ENCODE data around the gene GRIA3. TPM values are rescaled to one million over a fixed set of nuclear protein-coding genes. Genes with fewer than 3 reads are reported as not detected.

The GRIA3 gene
- total RNA-seq, 1 experiment from 2014 or later = 1.4 TPM

DNA sequence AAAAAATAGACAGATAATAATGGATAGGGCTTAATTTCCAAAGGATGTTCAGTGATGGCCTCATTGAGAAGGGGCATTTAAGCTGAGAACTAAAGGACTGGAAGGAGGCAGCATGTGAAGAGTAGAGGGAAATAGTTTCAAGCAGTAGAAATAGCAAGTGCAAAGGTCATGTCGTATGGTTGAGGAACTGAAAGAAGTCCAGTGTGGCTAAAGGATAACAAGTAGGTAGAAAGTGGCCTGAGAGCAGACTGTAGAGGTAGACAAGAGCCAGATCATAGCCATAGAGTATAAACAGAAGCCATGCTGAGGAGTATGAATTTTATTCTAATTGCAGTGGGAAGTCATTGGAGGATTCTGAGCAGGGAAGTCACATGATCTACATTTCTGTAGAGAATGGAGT lies 72.3 kb downstream of the GRIA3 start:
- Histone ChIP-seq H3K27me3 (ENCODE audit: insufficient read depth, low read length) (no peaks in the 10 kb centered on the region), H2BK20ac (ENCODE audit: low read depth, low read length, poor library complexity, severe bottlenecking) (no peak overlapping the region), H4K91ac (ENCODE audit: insufficient read length, low read depth, low read length) (no peak overlapping the region), H3K4ac (ENCODE audit: low read depth, low read length) (no peak overlapping the region), H3K4me2 (ENCODE audit: insufficient read depth, insufficient read length, low read length) (no peak overlapping the region), H2AK5ac (ENCODE audit: insufficient read length, low read length) (no peak overlapping the region), H2BK15ac (ENCODE audit: low read depth, low read length) (no peak overlapping the region), H3T11ph (ENCODE audit: low read length) (no peak overlapping the region), H4K5ac (ENCODE audit: insufficient read length, low read depth, low read length) (no peak overlapping the region), H3K18ac (ENCODE audit: insufficient read length, low read depth, low read length) (no peak overlapping the region), H2BK12ac (ENCODE audit: insufficient read length, low read depth, low read length) (no peak overlapping the region), H2BK120ac (ENCODE audit: low read depth, low read length, poor library complexity, severe bottlenecking) (no peak overlapping the region), H2AFZ (ENCODE audit: low read length) (no peak overlapping the region), H2BK5ac (ENCODE audit: insufficient read length, low read length) (no peak overlapping the region), H3K9ac (ENCODE audit: extremely low read depth, insufficient read length, low read length) (no peak overlapping the region), H3K56ac (ENCODE audit: insufficient read length, low read depth, low read length) (no peak overlapping the region), H3K27ac (ENCODE audit: insufficient read length, low read depth, low read length) (no peak overlapping the region), H4K8ac (replicated peaks; ENCODE audit: insufficient read length, low read depth, low read length) (no peak overlapping the region), H3K9me3 (ENCODE audit: control insufficient read depth, low read depth, low read length) (peaks cover 47% of the 10 kb centered on the region), H3K79me2 (ENCODE audit: insufficient read depth, low read length) (no peaks in the 10 kb centered on the region), H3K23me2 (ENCODE audit: insufficient read length, low read depth, low read length, poor library complexity, severe bottlenecking) (no peaks in the 10 kb centered on the region), H4K20me1 (ENCODE audit: control insufficient read depth, insufficient read depth, insufficient read length) (no peaks in the 10 kb centered on the region), H3K23ac (ENCODE audit: insufficient read length, low read depth, low read length) (no peak overlapping the region), H3K79me1 (ENCODE audit: insufficient read depth, low read depth, low read length, poor library complexity, severe bottlenecking) (no peaks in the 10 kb centered on the region), H3K14ac (ENCODE audit: insufficient read depth, low read length) (no peak overlapping the region), H3K4me1 (ENCODE audit: insufficient read depth, low read length) (no peaks in the 10 kb centered on the region)
- peaks cover 2% of the 10 kb centered on the region; the same call in 1 of the 2 replicates for H3K27me3 Mint-ChIP-seq (ENCODE audit: low read depth)
- TF ChIP-seq, protein P1, sequence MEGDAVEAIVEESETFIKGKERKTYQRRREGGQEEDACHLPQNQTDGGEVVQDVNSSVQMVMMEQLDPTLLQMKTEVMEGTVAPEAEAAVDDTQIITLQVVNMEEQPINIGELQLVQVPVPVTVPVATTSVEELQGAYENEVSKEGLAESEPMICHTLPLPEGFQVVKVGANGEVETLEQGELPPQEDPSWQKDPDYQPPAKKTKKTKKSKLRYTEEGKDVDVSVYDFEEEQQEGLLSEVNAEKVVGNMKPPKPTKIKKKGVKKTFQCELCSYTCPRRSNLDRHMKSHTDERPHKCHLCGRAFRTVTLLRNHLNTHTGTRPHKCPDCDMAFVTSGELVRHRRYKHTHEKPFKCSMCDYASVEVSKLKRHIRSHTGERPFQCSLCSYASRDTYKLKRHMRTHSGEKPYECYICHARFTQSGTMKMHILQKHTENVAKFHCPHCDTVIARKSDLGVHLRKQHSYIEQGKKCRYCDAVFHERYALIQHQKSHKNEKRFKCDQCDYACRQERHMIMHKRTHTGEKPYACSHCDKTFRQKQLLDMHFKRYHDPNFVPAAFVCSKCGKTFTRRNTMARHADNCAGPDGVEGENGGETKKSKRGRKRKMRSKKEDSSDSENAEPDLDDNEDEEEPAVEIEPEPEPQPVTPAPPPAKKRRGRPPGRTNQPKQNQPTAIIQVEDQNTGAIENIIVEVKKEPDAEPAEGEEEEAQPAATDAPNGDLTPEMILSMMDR (conservative IDR thresholded peaks at IDR 0.05) = no peak
- no peak for DNase-seq
- WGBS (ENCODE audit: extremely low coverage, insufficient read length, low lambda C conversion rate) = no CpG with 5 or more reads among the region's 1 CpG
- H3K9me3 Mint-ChIP-seq = peaks cover 9 to 58% of the 10 kb centered on the region in 2 experiments
- peaks cover 0 to 7% (median 0%) of the 10 kb centered on the region in 3 experiments; a peak in 4 of 7 replicates for H3K36me3 Mint-ChIP-seq (ENCODE audit: insufficient read depth in 1 of 3, low read depth in 3 of 3)
- no peak overlapping the region for H3K4me3 Mint-ChIP-seq
- H3K27ac Mint-ChIP-seq = no peak overlapping the region
- 0 out of 4 replicates have a peak, but pooled peaks cover 0 to 4% of the 10 kb centered on the region in 2 experiments for H3K4me1 Mint-ChIP-seq

All from H9 (cell line).